Neuronal stem cell (in vitro differentiated cells): ENCODE data around the gene ZNF428.

Experiments
- DNase-seq: peaks from one replicate; pipeline ENCODE4 v3.0.0-alpha.2; 2013; ENCODE audit warnings: low spot score
- H2AFZ ChIP-seq: one replicate; pipeline ENCODE4 v1.6.1; 2013; ENCODE audit warnings: mild to moderate bottlenecking, low read length, inconsistent platforms
- H2AK5ac ChIP-seq: 2 replicates; pipeline ENCODE4 v1.6.1; 2013; ENCODE audit warnings: low read depth, mild to moderate bottlenecking, inconsistent platforms, low read length, moderate library complexity, mixed read lengths
- H2BK120ac ChIP-seq: 2 replicates; pipeline ENCODE4 v1.6.1; 2013; ENCODE audit warnings: low read depth, mild to moderate bottlenecking, inconsistent platforms, low read length, moderate library complexity, mixed read lengths
- H2BK12ac ChIP-seq: one replicate; pipeline ENCODE4 v1.6.1; 2013; ENCODE audit warnings: low read length, inconsistent platforms
- H2BK15ac ChIP-seq: 2 replicates; pipeline ENCODE4 v1.6.1; 2013; ENCODE audit warnings: mild to moderate bottlenecking, low read length, inconsistent platforms, mixed read lengths
- H2BK5ac ChIP-seq: one replicate; pipeline ENCODE4 v1.6.1; 2013; ENCODE audit warnings: inconsistent platforms, mild to moderate bottlenecking, low read length, moderate library complexity
- H3K14ac ChIP-seq: one replicate; pipeline ENCODE4 v1.6.1; 2013; ENCODE audit warnings: low read length, inconsistent platforms
- H3K18ac ChIP-seq: 2 replicates; pipeline ENCODE4 v1.6.1; 2013; ENCODE audit warnings: low read length, inconsistent platforms
- H3K23ac ChIP-seq: 2 replicates; pipeline ENCODE4 v1.6.1; 2013; ENCODE audit warnings: low read depth, mild to moderate bottlenecking, mixed read lengths, low read length, inconsistent platforms; ENCODE audit not compliant: poor library complexity
- H3K27ac ChIP-seq: replicated peaks from 3 replicates; pipeline ENCODE4 v1.5.1; 2013; ENCODE audit warnings: low read length, inconsistent platforms
- H3K27me3 ChIP-seq, 3 experiments: 2 replicates each; pipeline ENCODE4 v1.6.1; 2013; ENCODE audit warnings: low read length in 3 of 3, mild to moderate bottlenecking in 2 of 3, inconsistent platforms in 1 of 3, low read depth in 1 of 3, mixed read lengths in 1 of 3, moderate library complexity in 1 of 3; ENCODE audit not compliant: control insufficient read depth in 3 of 3, insufficient read depth in 3 of 3
- H3K36me3 ChIP-seq, 2 donors: replicated peaks in 1 of 2; 2 replicates each; pipeline ENCODE4 v1.6.1; 2013; ENCODE audit warnings: low read length in 2 of 2; ENCODE audit not compliant: control insufficient read depth in 2 of 2, insufficient read depth in 2 of 2
- H3K4ac ChIP-seq: 2 replicates; pipeline ENCODE4 v1.6.1; 2013; ENCODE audit warnings: inconsistent platforms, mild to moderate bottlenecking, low read length, moderate library complexity
- H3K4me1 ChIP-seq, 2 donors: 1 replicate in 1 of 2; 2 replicates in 1 of 2; pipeline ENCODE4 v1.6.1; 2013; ENCODE audit warnings: low read length in 2 of 2, low read depth in 1 of 2; ENCODE audit not compliant: control insufficient read depth in 2 of 2, insufficient read depth in 1 of 2
- H3K4me2 ChIP-seq: one replicate; pipeline ENCODE4 v1.6.1; 2013; ENCODE audit warnings: mild to moderate bottlenecking, low read length, inconsistent platforms; ENCODE audit not compliant: insufficient read depth, poor library complexity, severe bottlenecking
- H3K4me3 ChIP-seq, 2 donors: 2 replicates each; pipeline ENCODE4 v1.5.1; 2013; ENCODE audit warnings: low read length in 2 of 2, mild to moderate bottlenecking in 2 of 2, inconsistent platforms in 1 of 2, moderate library complexity in 1 of 2
- H3K79me1 ChIP-seq: one replicate; pipeline ENCODE4 v1.6.1; 2013; ENCODE audit warnings: low read depth, mild to moderate bottlenecking, inconsistent platforms, low read length, moderate library complexity
- H3K9ac ChIP-seq: one replicate; pipeline ENCODE4 v1.6.1; 2013; ENCODE audit warnings: mild to moderate bottlenecking, low read depth, low read length, inconsistent platforms; ENCODE audit not compliant: poor library complexity
- H3K9me3 ChIP-seq, 2 donors: replicated peaks in 1 of 2; 2 replicates each; pipeline versions ENCODE3 to v1.6.1; 2013; ENCODE audit warnings: low read length in 2 of 2, mild to moderate bottlenecking in 2 of 2, inconsistent platforms in 1 of 2, low read depth in 1 of 2, mixed read lengths in 1 of 2, moderate library complexity in 1 of 2; ENCODE audit not compliant: control insufficient read depth in 2 of 2, insufficient read depth in 1 of 2
- H4K8ac ChIP-seq: one replicate; pipeline ENCODE4 v1.6.1; 2013; ENCODE audit warnings: low read depth, mild to moderate bottlenecking, inconsistent platforms, low read length, moderate library complexity
- H4K91ac ChIP-seq: one replicate; pipeline ENCODE4 v1.6.1; 2013; ENCODE audit warnings: low read length, low read depth, mild to moderate bottlenecking, inconsistent platforms; ENCODE audit not compliant: poor library complexity
- WGBS, 2 donors: extraction: QIAGEN DNeasy Blood & Tissue Kit; methylation state at CpG; one replicate each; pipeline ENCODE4 v1.1.7; 2013; ENCODE audit warnings: missing lambda C conversion rate in 2 of 2, mixed read lengths in 1 of 2; ENCODE audit not compliant: insufficient read length in 2 of 2, insufficient replicate concordance in 1 of 2; ENCODE audit errors: extremely low coverage in 2 of 2; 5-methylcytosine and 5-hydroxymethylcytosine counted together

Gene ZNF428

GRCh38 chr19:43612374-43612773 lies 7.1 kb downstream of the ZNF428 start:
- DNase-seq = no peak
- H3K18ac ChIP-seq = no peak overlapping the region
- no peak overlapping the region for H3K27ac ChIP-seq
- no peak overlapping the region for H2BK120ac ChIP-seq
- H3K9ac ChIP-seq = no peak overlapping the region
- H3K4ac ChIP-seq = no peak overlapping the region
- H2BK15ac ChIP-seq = no peak overlapping the region
- no peaks in the 10 kb centered on the region for H3K4me1 ChIP-seq
- H2AK5ac ChIP-seq = no peak overlapping the region
- no peaks in the 10 kb centered on the region for H3K27me3 ChIP-seq
- no peak overlapping the region for H2BK12ac ChIP-seq
- H3K36me3 ChIP-seq = peaks cover 23 to 82% of the 10 kb centered on the region in 2 donors
- no CpG with 5 or more reads among the region's 12 CpGs for WGBS, 2 donors
- H4K91ac ChIP-seq = no peak overlapping the region
- no peak overlapping the region for H4K8ac ChIP-seq
- no peak overlapping the region for H2BK5ac ChIP-seq
- peaks cover 22% of the 10 kb centered on the region for H3K79me1 ChIP-seq
- H3K23ac ChIP-seq = no peak overlapping the region
- H3K9me3 ChIP-seq = no peaks in the 10 kb centered on the region
- H3K4me2 ChIP-seq = no peak overlapping the region
- H3K14ac ChIP-seq = no peak overlapping the region
- H3K4me3 ChIP-seq = no peak overlapping the region
- H2AFZ ChIP-seq = no peak overlapping the region

GRCh38 chr19:43611788-43612187 lies 7.6 kb downstream of the ZNF428 start, which contains the start of gene SRRM5:
Gene SRRM5 (plus strand): TSS chr19:43612088. CDS start chr19:43612122, 34 bp downstream.
- Histone ChIP-seq H3K4me2 (no peak within 1 kb of the TSS), H3K23ac (no peak within 1 kb of the TSS), H3K27me3 (no peaks in the 10 kb centered on the region), H4K8ac (no peak within 1 kb of the TSS), H2BK15ac (no peak within 1 kb of the TSS), H3K27ac (no peak within 1 kb of the TSS), H3K4ac (no peak within 1 kb of the TSS), H3K14ac (no peak within 1 kb of the TSS), H3K9ac (no peak within 1 kb of the TSS), H2AK5ac (no peak within 1 kb of the TSS), H3K4me3 (no peak within 1 kb of the TSS), H3K79me1 (peaks cover 22% of the 10 kb centered on the region), H2BK120ac (no peak within 1 kb of the TSS), H2BK5ac (no peak within 1 kb of the TSS), H2AFZ (no peak within 1 kb of the TSS), H3K4me1 (no peaks in the 10 kb centered on the region), H3K18ac (no peak within 1 kb of the TSS), H4K91ac (no peak within 1 kb of the TSS), H3K36me3 (peaks cover 26 to 85% of the 10 kb centered on the region in 2 donors), H3K9me3 (no peaks in the 10 kb centered on the region), H2BK12ac (no peak within 1 kb of the TSS)
- DNase-seq = no peak
- WGBS, 2 donors = no CpG with 5 or more reads among the region's 3 CpGs

- Histone ChIP-seq H2BK12ac (no peak overlapping the region), H3K27me3 (no peaks in the 10 kb centered on the region), H3K4me1 (no peaks in the 10 kb centered on the region), H3K4ac (no peak overlapping the region), H4K8ac (no peak overlapping the region), H3K9me3 (no peaks in the 10 kb centered on the region), H3K14ac (no peak overlapping the region), H3K27ac (no peak overlapping the region), H3K4me3 (no peak overlapping the region), H2BK15ac (no peak overlapping the region), H4K91ac (no peak overlapping the region), H2AK5ac (no peak overlapping the region), H2BK5ac (no peak overlapping the region), H3K23ac (no peak overlapping the region), H2BK120ac (no peak overlapping the region), H3K9ac (no peak overlapping the region), H3K36me3 (peaks cover 29 to 88% of the 10 kb centered on the region in 2 donors), H3K4me2 (no peak overlapping the region), H2AFZ (no peak overlapping the region), H3K79me1 (peaks cover 19% of the 10 kb centered on the region), H3K18ac (no peak overlapping the region)
- WGBS, 2 donors = no CpG with 5 or more reads among the region's 3 CpGs
- DNase-seq = no peak
These were observed 8.9 kb downstream of the ZNF428 start for GRCh38 chr19:43610493-43610892.

GRCh38 chr19:43609872-43610271 lies 9.6 kb downstream of the ZNF428 start:
- Histone ChIP-seq H2BK5ac (no peak overlapping the region), H3K79me1 (peaks cover 18% of the 10 kb centered on the region), H3K27ac (no peak overlapping the region), H3K9ac (no peak overlapping the region), H2BK15ac (no peak overlapping the region), H3K9me3 (no peaks in the 10 kb centered on the region), H3K4ac (no peak overlapping the region), H3K27me3 (no peaks in the 10 kb centered on the region), H4K91ac (no peak overlapping the region), H2BK120ac (no peak overlapping the region), H3K18ac (no peak overlapping the region), H3K4me1 (no peaks in the 10 kb centered on the region), H4K8ac (no peak overlapping the region), H2AFZ (no peak overlapping the region), H3K23ac (no peak overlapping the region), H2BK12ac (no peak overlapping the region), H3K14ac (no peak overlapping the region), H3K36me3 (peaks cover 31 to 88% of the 10 kb centered on the region in 2 donors), H2AK5ac (no peak overlapping the region), H3K4me2 (no peak overlapping the region), H3K4me3 (no peak overlapping the region)
- no CpG with 5 or more reads among the region's 7 CpGs for WGBS, 2 donors
- DNase-seq = no peak
